AML-193 (cell line): ENCODE data around the gene POU3F2.

Source experiments
- DNase-seq, 2 experiments: peaks; one replicate each; lab custom pipeline; 2025; lab: John Stamatoyannopoulos, UW

Gene POU3F2

GRCh38 chr6:98844244-98845210 lies 10.2 kb downstream of the POU3F2 start:
- no peak for DNase-seq

GRCh38 chr6:98845211-98846020 lies 11.0 kb downstream of the POU3F2 start:
- peak; percentile 56 to 73 for DNase-seq

DNA sequence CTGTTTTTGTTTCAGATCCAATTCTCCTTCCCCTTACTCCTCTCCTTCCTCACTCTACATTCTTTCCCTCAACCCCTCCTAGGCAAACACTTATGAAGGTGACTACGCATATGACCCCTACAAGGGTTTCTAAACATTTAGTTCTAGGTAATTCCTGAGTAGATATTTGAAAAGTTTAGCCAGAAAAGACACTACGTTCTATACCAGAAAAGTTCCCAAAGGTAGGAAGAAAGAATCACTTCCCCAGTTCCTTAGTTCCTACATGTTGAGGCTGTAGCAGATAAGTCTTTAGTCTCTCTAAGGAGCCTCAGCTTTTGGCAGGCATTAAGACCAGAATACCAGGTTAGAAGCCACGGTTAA lies 11.6 kb downstream of the POU3F2 start:
- no peak for DNase-seq

- no peak for DNase-seq
Measured at GRCh38 chr6:98847416-98847778, 13.0 kb downstream of the POU3F2 start.

- no peak for DNase-seq
Measured at GRCh38 chr6:98847779-98848538, 13.6 kb downstream of the POU3F2 start.

DNA sequence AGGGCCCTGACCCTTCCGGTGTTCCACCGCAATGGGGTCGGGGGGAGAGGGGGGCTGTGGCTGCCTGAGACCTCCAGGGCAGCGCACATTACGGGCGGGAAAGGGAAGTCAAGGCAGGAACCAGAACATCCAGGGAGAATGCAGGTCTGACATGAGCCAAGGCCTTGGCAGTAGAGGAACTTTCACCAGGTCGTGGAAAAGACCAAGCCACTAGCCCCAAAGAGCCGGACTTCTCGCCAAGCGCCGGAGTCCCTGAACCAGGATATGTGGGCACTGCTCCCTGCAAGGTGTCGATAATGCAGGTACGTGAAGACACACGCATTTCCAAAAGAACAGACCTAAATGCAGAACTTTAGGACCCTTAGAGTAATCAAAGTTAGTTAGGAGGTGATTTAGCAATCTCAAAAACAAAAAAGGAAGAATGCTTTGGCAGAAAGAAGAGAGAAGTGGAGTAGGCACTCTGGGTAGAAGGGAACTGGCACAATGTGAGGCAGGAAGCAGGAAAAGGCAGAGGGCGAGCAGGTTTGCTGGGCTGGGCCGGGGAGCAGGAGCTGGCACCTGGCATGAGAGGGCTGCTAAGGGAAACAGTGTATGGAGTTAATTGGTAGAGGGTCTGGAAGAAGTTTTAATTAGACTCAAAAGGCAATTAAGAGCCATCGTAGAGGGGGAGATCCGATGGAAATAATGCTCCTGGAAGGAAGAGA lies 14.3 kb downstream of the POU3F2 start:
- DNase-seq = no peak

GRCh38 chr6:98864497-98864896 lies 30.1 kb downstream of the POU3F2 start:
- no peak for DNase-seq

GRCh38 chr6:98871057-98871456 lies 36.7 kb downstream of the POU3F2 start:
- no peak for DNase-seq

- no peak for DNase-seq
Measured at GRCh38 chr6:98871821-98872220, 37.4 kb downstream of the POU3F2 start.

- no peak for DNase-seq
Measured at GRCh38 chr6:98875375-98875774, 41.0 kb downstream of the POU3F2 start.

DNA sequence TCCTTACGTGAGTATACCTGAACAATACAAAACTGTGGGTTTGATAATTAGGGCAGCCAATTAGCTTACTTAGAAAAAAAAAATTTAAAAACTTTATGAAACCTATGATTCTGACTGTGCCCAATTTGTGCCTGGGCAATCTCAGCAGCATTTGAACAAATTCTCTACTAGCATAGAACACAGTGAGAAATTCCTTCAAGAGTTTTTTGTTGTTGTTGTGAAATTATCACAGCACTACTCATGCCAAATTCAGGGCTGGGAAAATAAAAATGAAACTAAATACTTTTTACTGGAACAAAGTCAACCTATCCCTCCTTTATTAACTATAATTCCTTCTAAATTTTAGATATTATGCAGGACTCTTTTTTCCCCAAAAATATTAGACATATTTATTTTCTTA lies 42.9 kb downstream of the POU3F2 start:
- no peak for DNase-seq

DNA sequence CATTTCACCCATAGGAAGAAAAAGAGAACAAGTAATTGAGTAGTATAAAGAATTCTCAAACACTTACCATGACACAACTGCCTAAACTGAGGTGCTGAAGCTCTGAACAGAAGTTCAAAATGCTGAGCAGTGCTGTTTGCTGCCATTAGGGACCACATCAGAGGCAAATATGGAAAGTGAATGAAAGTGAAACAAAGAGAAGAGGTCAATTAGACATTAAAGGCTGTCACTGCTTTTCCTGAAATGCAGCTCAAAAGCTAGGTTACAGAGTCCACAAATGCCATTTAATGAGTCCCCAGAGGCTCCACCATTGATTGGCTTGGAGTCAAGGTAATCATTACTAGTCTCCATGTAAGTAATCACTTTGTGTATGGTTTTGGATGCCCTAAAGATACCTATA lies 46.1 kb downstream of the POU3F2 start:
- no peak for DNase-seq

- no peak for DNase-seq
Measured at GRCh38 chr6:98885330-98885729, 51.0 kb downstream of the POU3F2 start.

GRCh38 chr6:98887650-98888049 lies 53.3 kb downstream of the POU3F2 start:
- DNase-seq = no peak
